Panc1 (cell line): Measurements from ENCODE around the gene KIF17. TPM values are rescaled to one million over a fixed set of nuclear protein-coding genes. Genes with fewer than 3 reads are reported as not detected.

Source experiments
- ATAC-seq: fragments of 200-7000 bp; cut with Tn5 transposase; 2 replicates; pipeline ENCODE4 v1.9.1; 2020; ENCODE audit warnings: mild to moderate bottlenecking, moderate library complexity
- BruUV-seq: library from RNA; stranded (reverse); fragments of 400-500 nt; replicated peaks from 2 replicates; lab custom pipeline; 2021; lab: Mats Ljungman, UMichigan
- CTCF ChIA-PET: fragments of 300-600 bp; sonication (Branson Sonifier 250); formaldehyde crosslinking; loops from one replicate; lab custom pipeline; 2022; ENCODE audit warnings: antibody characterized with exemption; lab: Charles Lee
- POLR2A ChIA-PET: fragments of 300-600 bp; sonication (Branson Sonifier 250); formaldehyde crosslinking; loops from one replicate; lab custom pipeline; 2022; ENCODE audit warnings: antibody characterized with exemption; lab: Charles Lee
- DNase-seq: peaks from one replicate; pipeline ENCODE4 v3.0.0-alpha.2; 2010; ENCODE audit warnings: low read depth, low spot score
- H3K27ac ChIP-seq: 2 replicates; pipeline ENCODE4 v1.5.1; 2011; ENCODE audit warnings: mild to moderate bottlenecking, low read length, inconsistent platforms
- H3K27me3 ChIP-seq: fragments of 200-500 bp; sonication (Bioruptor generic); 2 replicates; pipeline ENCODE4 v1.6.0; 2014; ENCODE audit warnings: low read length, inconsistent platforms; ENCODE audit not compliant: control insufficient read depth, insufficient read depth
- H3K36me3 ChIP-seq: fragments of 200-500 bp; sonication (Bioruptor generic); 2 replicates; pipeline ENCODE4 v1.5.1; 2014; ENCODE audit warnings: inconsistent platforms, mild to moderate bottlenecking, low read length, moderate library complexity; ENCODE audit not compliant: control insufficient read depth, insufficient read depth
- H3K4me1 ChIP-seq: 2 replicates; pipeline ENCODE4 v1.5.1; 2011; ENCODE audit warnings: inconsistent platforms, mild to moderate bottlenecking, low read length, moderate library complexity; ENCODE audit not compliant: control insufficient read depth, insufficient read depth
- H3K4me3 ChIP-seq, 2 experiments: 2 replicates each; pipeline ENCODE4 v1.5.1; 2011 to 2012; ENCODE audit warnings: low read depth in 2 of 2, low read length in 2 of 2, mild to moderate bottlenecking in 2 of 2, inconsistent platforms in 1 of 2, moderate library complexity in 1 of 2
- H3K9me3 ChIP-seq: fragments of 200-500 bp; sonication (Bioruptor generic); 2 replicates; pipeline ENCODE4 v1.5.1; 2014; ENCODE audit warnings: low read depth, mild to moderate bottlenecking, inconsistent platforms, low read length, moderate library complexity; ENCODE audit not compliant: control insufficient read depth, insufficient read depth
- CTCF ChIP-seq: fragments of 450-650 bp; IDR thresholded peaks from 2 replicates; pipeline ENCODE4 v1.5.1; 2017; ENCODE audit warnings: mild to moderate bottlenecking
- POLR2AphosphoS5 ChIP-seq: IDR thresholded peaks from 2 replicates; pipeline ENCODE4 v1.6.1; 2012; ENCODE audit warnings: mild to moderate bottlenecking, low read depth, low read length, moderate library complexity
- SIN3A ChIP-seq: IDR thresholded peaks from 2 replicates; pipeline ENCODE4 v1.6.1; 2012; ENCODE audit warnings: low read depth, mild to moderate bottlenecking, low read length, moderate library complexity, borderline replicate concordance; ENCODE audit not compliant: insufficient read depth
- TCF7L2 ChIP-seq: IDR thresholded peaks from 2 replicates; pipeline ENCODE4 v1.6.1; 2011; ENCODE audit warnings: mild to moderate bottlenecking, low read depth, low read length, inconsistent platforms
- in situ Hi-C: cut with HindIII; loops from 2 replicates; pipeline ENCODE4 v1.10.0; 2016; ENCODE audit warnings: low sequenced_read_pairs, low pct_unique_long_range_greater_than_20kb
- intact Hi-C: fragments of 100-400 bp; cut with micrococcal nuclease; formaldehyde crosslinking; loops from one replicate; pipeline ENCODE4 v1.10.0; 2022; ENCODE audit not compliant: unreplicated experiment
- total RNA-seq: library from RNA; stranded (reverse); gene quantifications from one replicate; pipeline ENCODE4 v1.2.1, GENCODE V29; 2021; ENCODE audit not compliant: unreplicated experiment
- TF ChIP-seq, protein P1 (sequence below), 2 experiments: IDR thresholded peaks; 2 replicates each; pipeline ENCODE4 v1.6.1; 2011 to 2012; ENCODE audit warnings: low read depth in 2 of 2, control low read depth in 1 of 2, low read length in 1 of 2, mild to moderate bottlenecking in 1 of 2, moderate library complexity in 1 of 2; ENCODE audit not compliant: insufficient read depth in 1 of 2

Gene KIF17
- total RNA-seq, 1 experiment from 2014 or later = 3.9 TPM

GRCh38 chr1:20739225-20739624 lies 21.4 kb upstream of the KIF17 start:
- Histone ChIP-seq H3K4me3 (no peak overlapping the region), H3K36me3 (peaks cover 48% of the 10 kb centered on the region), H3K27ac (no peak overlapping the region), H3K27me3 (no peaks in the 10 kb centered on the region), H3K9me3 (no peaks in the 10 kb centered on the region), H3K4me1 (no peaks in the 10 kb centered on the region)
- DNase-seq (no peak), ATAC-seq (no peak)
- BruUV-seq = no TSS peak
- TF ChIP-seq CTCF (no peak), SIN3A (no peak), TCF7L2 (no peak), POLR2AphosphoS5 (no peak)
- TF ChIP-seq, protein P1, sequence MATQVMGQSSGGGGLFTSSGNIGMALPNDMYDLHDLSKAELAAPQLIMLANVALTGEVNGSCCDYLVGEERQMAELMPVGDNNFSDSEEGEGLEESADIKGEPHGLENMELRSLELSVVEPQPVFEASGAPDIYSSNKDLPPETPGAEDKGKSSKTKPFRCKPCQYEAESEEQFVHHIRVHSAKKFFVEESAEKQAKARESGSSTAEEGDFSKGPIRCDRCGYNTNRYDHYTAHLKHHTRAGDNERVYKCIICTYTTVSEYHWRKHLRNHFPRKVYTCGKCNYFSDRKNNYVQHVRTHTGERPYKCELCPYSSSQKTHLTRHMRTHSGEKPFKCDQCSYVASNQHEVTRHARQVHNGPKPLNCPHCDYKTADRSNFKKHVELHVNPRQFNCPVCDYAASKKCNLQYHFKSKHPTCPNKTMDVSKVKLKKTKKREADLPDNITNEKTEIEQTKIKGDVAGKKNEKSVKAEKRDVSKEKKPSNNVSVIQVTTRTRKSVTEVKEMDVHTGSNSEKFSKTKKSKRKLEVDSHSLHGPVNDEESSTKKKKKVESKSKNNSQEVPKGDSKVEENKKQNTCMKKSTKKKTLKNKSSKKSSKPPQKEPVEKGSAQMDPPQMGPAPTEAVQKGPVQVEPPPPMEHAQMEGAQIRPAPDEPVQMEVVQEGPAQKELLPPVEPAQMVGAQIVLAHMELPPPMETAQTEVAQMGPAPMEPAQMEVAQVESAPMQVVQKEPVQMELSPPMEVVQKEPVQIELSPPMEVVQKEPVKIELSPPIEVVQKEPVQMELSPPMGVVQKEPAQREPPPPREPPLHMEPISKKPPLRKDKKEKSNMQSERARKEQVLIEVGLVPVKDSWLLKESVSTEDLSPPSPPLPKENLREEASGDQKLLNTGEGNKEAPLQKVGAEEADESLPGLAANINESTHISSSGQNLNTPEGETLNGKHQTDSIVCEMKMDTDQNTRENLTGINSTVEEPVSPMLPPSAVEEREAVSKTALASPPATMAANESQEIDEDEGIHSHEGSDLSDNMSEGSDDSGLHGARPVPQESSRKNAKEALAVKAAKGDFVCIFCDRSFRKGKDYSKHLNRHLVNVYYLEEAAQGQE (IDR thresholded peaks at IDR 0.05; ENCODE audit: insufficient read depth in 1 of 2, low read depth in 2 of 2, low read length in 1 of 2) = no peak
- ChIA-PET CTCF (no interaction called here), POLR2A (no interaction called here)
- in situ Hi-C loops (no loop called here), intact Hi-C loops (no loop called here)

- no TSS peak for BruUV-seq
- H3K27me3 ChIP-seq = no peaks in the 10 kb centered on the region
- peaks cover 25% of the 10 kb centered on the region for H3K4me1 ChIP-seq
- TF ChIP-seq POLR2AphosphoS5 (no peak), CTCF (no peak), TCF7L2 (no peak), SIN3A (no peak)
- TF ChIP-seq, protein P1 (IDR thresholded peaks at IDR 0.05; ENCODE audit: insufficient read depth in 1 of 2, low read depth in 2 of 2, low read length in 1 of 2) = no peak
- no peak for ATAC-seq
- peaks cover 18% of the 10 kb centered on the region for H3K36me3 ChIP-seq
- DNase-seq = no peak
- H3K4me3 ChIP-seq = no peak overlapping the region
- POLR2A ChIA-PET = no interaction called here
- H3K27ac ChIP-seq = no peak overlapping the region
- CTCF ChIA-PET = no interaction called here
- in situ Hi-C loops = no loop called here
- H3K9me3 ChIP-seq = no peaks in the 10 kb centered on the region
- intact Hi-C loops = no loop called here
These were observed 17.8 kb upstream of the KIF17 start for GRCh38 chr1:20735581-20736111.
